NB4 (cell line): ENCODE data around the gene ANKS1A.

ENCODE experiments used
- POLR2A ChIP-seq: IDR thresholded peaks from 2 replicates; pipeline ENCODE4 v1.6.1; 2011; ENCODE audit warnings: mild to moderate bottlenecking; ENCODE audit not compliant: insufficient read length; ENCODE audit errors: extremely low read depth
- TF ChIP-seq, protein P1 (sequence below): IDR thresholded peaks from one replicate; pipeline ENCODE4 v1.5.1; 2012; ENCODE audit warnings: low read depth, low read length
- TF ChIP-seq, protein P2 (sequence below): IDR thresholded peaks from 2 replicates; pipeline ENCODE4 v1.6.1; 2011; ENCODE audit warnings: low read depth, low read length

DNA sequence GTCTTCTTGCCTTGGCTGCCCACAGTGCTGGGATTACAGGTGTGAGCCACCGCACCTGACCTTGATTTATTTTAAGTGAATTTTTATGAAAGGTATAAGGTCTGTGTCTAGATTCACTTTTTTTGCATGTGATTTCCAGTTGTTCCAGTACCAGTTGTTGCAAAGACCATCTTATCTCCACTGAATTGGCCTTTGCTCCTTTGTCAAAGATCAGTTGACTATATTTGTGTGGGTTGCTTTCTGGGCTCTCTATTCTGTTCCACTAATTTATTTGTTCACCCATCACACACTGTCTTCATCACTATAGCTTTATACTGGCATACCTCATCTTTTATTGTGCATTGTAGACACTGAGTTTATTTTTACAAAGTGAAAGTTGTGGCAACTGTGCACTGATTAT, 56.3 kb downstream of the ANKS1A start:
- TF ChIP-seq POLR2A, result no peak
- TF ChIP-seq, protein P1, sequence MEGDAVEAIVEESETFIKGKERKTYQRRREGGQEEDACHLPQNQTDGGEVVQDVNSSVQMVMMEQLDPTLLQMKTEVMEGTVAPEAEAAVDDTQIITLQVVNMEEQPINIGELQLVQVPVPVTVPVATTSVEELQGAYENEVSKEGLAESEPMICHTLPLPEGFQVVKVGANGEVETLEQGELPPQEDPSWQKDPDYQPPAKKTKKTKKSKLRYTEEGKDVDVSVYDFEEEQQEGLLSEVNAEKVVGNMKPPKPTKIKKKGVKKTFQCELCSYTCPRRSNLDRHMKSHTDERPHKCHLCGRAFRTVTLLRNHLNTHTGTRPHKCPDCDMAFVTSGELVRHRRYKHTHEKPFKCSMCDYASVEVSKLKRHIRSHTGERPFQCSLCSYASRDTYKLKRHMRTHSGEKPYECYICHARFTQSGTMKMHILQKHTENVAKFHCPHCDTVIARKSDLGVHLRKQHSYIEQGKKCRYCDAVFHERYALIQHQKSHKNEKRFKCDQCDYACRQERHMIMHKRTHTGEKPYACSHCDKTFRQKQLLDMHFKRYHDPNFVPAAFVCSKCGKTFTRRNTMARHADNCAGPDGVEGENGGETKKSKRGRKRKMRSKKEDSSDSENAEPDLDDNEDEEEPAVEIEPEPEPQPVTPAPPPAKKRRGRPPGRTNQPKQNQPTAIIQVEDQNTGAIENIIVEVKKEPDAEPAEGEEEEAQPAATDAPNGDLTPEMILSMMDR, result no peak
- TF ChIP-seq, protein P2, sequence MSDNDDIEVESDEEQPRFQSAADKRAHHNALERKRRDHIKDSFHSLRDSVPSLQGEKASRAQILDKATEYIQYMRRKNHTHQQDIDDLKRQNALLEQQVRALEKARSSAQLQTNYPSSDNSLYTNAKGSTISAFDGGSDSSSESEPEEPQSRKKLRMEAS, result no peak
